HG02588 (cell line): ENCODE data around the gene SIMC1.

ENCODE experiments used
- ATAC-seq: cut with Tn5 transposase; IDR thresholded peaks from one replicate; pipeline ENCODE4 v1.9.1; 2021; ENCODE audit warnings: mild to moderate bottlenecking, moderate library complexity; ENCODE audit not compliant: unreplicated experiment

The SIMC1 gene

DNA sequence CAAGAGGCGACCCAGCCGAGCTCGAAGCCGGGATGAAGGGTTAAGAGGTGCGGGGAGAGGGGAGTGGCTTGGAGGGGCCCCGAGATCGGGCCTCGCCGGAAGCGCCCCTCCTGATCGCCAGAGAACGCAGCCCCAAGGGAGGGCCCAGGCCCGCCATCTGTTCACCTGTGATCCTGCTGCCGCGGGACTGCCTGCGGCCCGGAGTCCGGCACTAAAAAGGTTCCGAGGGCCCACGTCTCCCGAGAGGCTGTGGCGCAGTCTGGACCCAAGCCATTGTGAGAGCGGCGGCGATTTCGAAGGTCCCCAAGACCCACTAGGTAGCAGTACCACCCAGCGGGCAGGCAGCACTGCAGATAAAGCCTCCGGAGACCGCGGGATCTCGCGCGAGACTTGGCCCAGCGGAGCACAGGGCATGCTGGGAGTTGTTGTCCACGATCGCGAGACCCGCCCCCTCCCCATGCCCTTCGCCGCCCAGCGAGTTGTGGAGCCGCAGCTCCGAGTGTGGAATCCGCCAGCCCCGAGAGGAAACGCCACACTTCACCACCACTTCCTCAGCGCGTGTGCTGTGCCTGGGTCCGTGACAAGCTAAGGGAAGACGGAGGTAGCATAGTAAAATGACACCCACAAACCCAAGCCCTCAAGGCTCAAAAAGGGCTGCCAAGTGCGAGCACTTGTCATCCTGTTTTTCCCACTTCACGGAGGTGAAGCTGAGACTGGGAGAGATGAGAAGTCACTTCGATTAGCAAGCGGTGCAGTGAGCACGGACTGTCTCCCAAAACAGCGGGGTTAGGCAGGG is 123.4 kb downstream of the SIMC1 start, which contains the start of gene KIAA1191:
Gene KIAA1191, minus strand, starts transcription at position 328 of the 796 bp plus-strand sequence. CDS start 2,256 bp downstream, outside the sequence.
- peak; percentile 85 for ATAC-seq

DNA sequence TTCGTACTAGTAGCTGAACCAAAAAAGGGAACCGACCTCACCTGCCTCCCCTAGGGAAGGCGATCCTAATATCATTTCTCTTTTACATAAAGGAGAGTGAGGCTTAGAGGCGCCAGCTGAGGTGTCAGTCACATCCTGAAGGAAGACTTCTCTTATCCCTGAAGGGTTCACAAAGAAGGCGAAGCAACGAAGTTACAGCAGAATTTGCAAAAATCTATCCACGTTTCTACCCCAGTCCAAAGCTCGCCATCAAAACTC is 123.9 kb downstream of the SIMC1 start:
- ATAC-seq: peak; percentile 12

DNA sequence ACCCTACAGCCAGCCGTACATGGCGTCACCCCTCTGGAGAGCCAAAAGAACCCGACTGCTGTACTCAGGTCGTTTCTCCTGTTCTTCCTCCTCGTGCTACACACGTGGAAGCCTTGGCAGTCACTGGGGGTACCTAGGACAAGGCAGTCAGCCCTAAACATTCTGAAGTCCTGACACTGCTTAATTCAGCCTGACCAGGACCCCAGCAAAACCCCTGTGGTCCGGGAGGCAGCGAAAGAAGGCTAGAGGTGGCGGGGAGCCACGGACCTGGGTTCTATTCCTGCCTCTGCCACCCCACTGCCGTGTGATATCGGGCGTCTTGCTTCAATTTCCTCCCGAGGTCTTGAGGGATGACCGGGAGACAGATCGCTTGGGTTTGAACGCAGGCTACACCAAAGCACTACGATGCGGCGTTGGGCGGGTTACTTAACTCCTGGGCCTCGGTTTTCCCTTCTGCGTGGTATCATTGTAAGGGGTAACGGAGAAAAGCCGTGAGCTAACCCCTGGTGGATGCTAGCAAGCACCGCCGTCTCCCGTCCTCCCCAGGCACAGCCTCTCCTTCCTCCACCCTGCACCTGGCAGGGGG is 126.6 kb downstream of the SIMC1 start:
- ATAC-seq: no peak

DNA sequence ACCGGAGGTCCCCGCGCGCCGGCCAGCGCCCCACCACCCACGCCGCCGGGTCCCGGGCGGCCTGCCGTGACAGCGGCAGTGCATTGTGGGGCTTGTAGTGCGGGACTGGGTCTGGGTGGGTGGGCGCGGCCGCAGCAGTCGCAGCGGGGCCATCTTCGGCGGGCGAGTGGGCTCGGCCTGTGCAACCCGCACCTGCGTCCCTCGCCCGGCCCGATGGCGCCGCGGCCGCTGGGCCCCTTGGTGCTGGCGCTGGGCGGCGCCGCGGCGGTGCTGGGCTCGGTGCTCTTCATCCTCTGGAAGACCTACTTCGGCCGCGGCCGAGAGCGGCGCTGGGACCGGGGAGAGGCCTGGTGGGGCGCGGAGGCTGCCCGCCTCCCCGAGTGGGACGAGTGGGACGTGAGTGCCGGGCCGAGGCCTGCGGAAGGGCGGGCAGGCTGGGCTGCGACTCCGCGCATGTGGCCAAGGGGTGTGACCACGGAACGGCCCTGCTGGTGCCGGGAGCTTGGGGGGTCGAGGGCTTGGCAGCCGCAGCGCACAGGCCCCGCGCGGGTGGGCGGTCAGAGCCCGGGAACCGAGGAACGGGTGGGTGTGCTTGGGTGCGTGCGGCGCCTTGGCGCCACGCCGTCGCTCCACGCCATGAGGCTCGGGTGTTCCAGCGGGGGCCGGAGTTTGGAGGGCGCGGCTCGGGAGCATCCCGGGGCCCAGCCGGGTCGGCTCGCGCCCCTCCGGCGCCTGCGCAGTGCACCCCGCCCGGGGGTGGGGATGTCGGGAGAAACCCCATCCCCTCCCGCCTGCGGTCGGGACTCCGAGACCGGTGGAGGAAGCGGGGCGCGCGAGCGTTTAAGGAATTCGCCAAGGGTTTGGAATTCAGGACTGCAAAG is 127.4 kb downstream of the SIMC1 start, which contains the start of gene ARL10:
Gene ARL10, plus strand, starts transcription at position 137 of the 881 bp plus-strand sequence. Its CDS starts 77 bp downstream, at position 214.
- peak; percentile 35 for ATAC-seq

DNA sequence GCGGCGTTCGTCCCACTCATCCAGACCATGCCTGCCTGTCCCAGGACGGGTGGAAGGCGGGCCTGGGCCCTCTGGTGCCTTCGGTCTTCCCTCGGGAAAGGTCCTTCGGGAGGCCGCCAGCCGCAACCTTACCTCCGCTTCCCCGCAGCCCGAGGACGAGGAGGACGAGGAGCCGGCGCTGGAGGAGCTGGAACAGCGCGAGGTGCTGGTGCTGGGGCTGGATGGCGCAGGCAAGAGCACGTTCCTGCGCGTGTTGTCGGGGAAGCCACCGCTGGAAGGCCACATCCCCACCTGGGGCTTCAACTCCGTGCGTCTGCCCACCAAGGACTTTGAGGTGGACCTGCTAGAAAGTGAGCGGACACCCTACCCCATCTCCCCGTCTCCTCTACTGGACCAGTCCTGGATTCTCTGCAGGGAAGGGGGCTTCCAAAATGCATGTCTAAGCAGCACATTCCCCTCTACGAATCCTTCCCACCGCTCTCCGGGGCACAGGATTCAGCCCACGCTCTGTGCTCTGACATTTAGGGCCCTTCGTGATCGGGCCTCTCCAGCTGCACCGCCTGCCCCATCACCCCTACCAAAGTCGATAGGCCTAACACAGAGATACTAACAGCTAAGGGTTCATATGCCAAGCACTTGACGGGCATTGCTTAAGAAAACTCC is 128.1 kb downstream of the SIMC1 start:
- no peak for ATAC-seq

DNA sequence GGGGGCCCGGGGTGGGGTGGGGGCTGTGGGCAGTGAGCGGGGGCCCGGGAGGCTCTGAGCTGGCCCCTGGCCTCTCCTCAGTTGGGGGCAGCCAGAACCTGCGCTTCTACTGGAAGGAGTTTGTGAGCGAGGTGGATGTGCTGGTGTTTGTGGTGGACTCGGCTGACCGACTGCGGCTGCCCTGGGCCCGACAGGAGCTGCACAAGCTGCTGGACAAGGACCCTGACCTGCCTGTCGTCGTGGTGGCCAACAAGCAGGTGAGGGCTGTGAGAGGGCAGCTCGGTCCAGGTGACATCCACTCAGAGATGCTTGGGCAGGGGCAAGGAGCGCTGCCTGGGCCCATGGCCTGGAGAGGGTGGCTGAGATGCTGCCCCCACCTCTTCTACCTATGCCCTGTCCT is 130.5 kb downstream of the SIMC1 start:
- no peak for ATAC-seq

DNA sequence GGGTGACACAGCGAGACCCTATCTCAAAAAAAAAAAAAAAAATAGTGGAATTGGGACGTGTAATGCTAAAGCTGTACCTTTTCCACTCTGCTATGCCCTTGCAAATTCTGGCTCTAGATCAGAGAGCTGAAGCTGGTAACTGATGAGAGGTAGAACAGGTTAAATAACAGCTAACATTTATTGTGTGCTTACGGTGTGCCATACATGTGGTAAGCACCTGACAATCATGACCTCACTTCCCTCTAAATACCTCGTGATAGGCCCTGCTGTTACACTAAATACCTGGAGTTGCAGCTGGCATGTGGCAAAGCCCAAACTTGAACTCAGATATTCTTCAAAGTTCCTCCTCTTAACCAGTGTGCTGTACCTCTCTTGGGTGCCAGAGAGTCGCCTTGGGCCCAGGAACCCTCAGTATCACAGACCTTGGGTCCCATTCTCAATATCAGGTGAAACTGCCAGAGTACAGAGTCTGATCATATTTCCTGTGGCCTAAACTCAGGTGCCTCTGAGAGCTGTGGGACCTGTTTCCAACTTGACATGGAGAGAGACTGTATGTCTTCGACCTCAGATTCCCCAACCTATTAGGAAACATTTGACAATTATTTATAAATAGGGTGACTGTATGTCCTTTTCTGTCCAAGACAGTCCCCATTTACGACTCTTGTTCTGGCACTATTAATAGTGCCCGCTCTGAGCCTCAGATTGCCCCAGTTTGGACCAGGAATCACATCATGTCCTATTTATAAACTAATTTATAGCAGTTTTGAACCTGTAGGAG is 131.9 kb downstream of the SIMC1 start:
- ATAC-seq: no peak

DNA sequence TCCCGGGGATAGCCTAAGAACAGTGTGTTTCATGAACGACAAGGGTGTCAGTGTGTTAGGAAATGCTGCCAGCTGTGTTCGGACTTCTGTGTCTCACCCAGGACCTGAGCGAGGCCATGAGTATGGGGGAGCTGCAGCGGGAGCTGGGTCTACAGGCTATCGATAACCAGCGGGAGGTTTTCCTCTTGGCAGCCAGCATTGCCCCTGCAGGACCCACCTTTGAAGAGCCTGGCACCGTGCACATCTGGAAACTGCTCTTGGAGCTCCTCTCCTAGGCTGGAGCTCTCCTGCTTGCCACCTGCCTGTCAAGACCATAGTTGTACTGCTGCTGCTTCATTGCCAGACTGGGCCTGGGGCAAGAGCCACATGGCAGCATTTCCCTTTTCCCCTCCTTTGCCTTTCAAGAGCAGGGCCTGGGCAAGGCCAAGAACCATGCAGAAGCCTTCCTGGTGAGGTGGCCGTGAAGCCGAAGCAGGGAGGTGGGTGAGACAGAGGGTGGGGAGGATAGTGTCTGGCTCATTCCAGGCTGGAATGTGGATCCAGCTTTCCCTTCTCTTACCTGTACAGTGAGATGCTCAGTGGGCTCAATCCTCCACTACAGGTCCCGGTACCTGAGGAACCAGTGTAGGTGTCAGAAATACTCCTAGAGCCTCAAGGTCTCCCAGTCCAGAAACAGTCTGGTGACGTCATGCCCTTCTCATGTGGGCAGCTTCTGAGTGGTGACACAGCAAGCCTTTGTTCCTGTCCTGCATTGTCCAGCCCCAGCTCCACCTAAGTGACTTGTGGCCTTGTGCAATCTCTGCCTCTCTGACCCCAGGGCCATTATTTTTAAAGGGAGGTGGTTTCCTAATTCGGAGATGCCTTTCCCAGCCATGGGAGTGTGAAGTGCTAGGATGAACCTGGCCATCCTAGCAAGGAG is 133.7 kb downstream of the SIMC1 start:
- ATAC-seq: no peak

DNA sequence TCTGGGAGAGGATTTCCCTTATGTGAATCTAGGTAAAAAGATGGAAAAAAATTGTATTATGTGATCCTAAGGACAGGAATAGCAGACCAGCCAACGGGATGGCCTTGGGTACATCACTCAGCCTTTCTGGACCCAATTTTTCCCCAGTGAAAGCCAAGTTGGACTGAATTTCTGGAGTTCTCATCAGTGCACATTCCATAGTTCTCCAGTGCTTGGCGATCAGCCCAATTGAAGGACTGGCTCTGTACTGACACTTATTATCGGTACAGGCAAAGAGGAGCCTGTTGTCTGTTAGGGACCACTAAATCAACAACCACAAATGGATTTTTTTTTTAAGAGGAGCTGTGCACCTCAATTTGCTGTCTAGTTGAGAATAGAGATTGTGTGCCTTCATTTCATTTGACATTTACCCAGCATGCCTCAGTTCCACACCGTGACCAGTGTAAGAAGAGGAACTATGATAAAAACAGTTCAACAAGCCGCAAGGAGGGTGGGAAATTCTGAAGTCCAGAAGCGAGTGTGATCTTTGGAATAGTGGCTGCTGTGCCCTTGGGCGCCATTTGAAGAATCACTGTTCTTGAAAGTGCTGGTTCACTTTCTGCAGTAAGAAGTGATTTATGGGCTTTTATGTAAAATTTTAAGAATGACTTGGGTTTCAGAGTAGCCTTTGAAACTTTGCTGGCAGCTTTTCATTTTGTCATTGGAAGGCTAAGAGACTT is 135.0 kb downstream of the SIMC1 start:
- ATAC-seq: no peak

DNA sequence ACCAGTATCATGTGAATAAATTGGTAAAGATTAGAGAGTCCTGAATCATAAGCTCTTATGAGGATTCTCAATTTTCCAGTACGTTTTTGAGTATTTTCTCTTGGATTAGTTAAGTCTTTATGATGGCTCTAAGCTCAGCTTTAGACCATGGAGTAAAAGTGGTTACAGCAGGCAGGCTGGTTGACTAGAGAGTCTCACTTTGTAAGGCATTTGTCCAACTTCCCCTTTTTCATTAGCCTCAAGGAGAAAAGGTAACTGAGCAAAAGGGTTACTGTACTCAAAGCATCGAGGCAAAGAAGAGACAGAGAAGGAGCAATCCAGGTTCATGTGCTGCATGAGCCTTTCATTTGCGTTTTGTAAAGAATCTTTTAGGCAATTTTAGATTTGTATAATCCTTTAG is 141.7 kb downstream of the SIMC1 start:
- ATAC-seq: no peak

DNA sequence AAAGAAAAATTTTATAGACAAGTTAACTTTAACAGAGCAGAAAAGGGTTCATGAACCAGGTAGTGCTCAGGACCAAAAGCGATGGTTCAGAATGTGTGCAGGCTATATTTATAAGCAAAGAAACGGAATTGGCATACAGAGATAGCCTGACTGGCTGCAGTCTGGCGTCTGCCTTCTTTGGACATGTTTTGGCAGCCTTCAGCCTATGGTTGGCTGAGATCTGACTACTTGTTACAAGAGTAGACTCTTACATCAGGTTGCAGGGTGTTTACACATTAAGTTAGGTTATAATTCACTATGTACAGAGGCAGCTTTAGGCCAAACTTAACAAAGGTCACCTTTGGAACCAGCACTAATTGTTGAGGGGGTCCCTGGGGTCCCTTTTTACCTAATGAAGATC is 143.2 kb downstream of the SIMC1 start:
- no peak for ATAC-seq

DNA sequence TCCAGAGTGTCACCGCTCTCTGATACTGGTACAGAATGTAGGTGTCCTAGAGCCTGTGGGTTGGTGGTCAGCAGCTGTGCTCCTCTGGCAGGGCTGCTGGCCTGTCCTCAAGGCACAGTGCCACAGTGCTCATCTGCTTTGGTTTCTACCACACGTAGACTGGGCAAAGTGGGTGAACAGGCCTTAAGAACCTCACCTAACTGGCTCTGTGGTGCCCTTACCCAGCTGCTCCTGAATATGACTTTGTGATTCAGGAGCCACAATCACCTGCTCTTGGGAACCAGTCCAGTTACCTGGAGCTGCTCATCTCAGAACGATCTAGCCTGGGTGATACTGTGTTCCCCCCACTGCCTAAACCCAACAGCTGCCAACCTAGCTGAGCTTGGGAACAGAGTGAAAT is 143.8 kb downstream of the SIMC1 start:
- no peak for ATAC-seq

DNA sequence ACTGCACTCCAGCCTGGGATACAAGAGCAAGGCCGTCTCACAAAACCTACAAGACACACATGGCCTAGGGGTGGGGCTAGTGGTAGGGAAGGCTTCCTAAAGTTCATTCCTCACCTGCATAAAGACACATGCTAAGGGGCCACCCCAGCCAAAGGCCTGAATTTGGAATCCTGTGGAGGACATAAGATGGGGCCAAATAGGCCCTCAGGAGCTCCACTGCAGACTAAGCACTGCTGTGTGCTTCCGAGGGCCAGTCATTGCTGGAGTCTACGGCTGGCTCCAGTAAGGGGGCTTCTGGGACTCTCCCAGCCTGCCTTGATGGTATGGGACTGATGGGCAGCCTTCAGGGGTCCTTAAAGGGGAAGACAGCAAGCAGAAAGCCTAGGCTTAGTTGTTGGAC is 144.5 kb downstream of the SIMC1 start:
- ATAC-seq: no peak

DNA sequence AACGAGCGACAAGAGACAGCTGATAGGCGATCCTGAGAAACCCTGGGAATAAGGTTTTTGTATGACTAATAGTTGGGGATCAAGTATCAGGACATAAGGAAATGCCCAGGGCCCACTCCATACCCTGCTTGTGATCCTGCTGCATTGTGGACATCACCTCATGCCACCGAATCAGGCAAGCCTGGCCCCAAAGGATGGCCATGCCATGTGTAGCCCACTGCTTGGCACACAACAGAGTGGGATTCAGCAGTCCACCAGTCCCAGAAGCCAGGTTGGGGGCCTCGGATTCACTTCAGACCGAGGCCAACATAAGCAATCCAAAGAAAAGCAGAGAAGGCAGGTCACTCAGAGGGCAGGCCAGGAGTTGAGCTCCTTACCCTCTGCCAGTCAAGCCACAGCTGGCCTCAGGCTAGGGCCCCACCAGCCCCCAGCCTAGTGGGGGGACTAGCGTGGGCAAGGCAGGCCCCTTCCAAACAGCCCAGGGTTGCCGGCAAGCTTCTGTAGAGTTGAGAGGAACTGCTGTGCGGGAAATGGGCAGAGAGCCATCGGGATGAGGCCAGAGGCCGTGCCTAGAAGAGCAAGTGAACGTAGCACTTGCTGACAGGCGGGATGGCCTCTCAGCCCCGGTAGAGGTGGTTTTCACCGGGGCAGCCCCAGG is 145.2 kb downstream of the SIMC1 start:
- no peak for ATAC-seq

DNA sequence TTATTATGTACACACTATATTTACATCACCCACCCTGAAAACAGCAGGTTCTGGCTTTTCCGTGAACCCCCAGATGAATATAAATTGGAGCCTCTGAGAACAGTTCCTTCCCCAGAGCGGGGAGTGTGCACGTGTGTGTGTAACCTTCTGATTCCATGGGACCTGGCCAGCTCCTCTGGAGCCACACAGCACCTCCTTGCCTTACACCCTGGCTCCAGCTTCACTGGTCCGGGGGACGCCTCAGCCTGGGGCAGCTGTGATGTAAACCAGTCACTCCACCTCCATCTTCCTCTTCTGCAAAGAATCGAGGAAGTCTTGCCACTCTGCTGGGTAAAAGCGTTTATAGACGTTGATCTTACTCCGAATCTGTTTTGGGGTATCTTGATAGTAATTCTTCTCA is 145.7 kb downstream of the SIMC1 start:
- ATAC-seq: no peak

DNA sequence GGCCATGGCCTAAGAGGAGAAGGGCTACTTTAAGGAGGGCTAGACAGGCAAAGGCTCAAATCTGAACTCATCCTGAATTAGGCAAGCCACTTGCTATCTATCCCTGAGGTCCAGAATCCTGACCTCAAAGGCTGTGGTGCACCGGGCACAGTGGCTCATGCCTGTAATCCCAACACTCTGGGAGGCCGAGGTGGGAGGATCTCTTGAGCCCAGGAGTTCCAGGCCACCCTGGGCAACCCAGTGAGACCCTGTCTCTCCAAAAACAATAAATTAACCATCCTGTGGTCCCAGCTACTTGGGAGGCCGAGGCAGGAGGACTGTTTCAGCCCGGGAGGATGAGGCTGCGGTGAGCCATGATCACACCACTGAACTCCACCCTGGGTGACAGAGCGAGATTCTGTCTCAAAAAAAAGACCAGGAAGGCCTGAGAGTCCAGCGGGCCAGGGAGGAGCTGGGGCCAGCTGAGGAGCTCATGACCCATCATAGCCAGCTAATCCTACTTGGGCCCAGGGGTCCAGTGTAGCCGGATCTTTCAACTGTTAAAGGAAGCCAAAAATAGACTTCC is 146.2 kb downstream of the SIMC1 start:
- no peak for ATAC-seq

DNA sequence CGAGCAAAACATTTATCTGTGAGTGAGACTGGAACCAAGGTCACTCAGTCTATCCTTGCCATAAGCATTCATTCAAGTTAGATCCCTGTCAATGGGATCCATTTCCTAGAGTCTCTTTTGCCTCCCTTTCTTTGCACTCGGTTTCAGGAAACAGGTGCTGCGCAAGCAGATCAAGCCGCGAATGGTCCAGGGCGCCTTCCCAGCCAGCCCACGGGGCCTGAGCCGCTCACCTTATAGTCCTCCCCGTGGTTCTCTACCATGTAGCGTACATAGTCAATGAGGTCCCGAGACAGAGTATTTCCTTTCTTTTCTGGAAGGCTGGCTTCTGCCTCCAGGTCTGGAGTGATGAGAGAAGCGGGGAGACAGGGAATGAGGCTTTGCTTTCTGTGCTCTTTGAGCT is 146.8 kb downstream of the SIMC1 start:
- ATAC-seq: no peak

DNA sequence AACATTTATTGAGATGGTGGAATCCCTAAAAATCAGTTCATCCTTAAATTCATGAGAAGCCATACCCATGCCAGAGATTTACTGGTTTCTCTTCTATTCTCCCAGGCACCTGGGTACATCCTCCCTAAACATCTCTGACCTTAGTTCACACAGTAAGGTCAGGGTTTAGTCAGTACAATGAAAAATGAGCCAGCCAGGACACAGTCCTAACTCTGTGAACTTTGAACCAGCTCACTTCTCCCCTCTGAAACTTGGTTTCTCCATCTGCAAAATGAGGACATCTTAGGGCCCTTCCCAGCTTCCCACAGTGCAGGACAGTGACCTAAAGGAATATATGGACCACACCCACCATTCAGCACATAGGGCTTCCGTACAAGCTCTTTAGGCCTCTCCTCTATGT is 148.3 kb downstream of the SIMC1 start:
- no peak for ATAC-seq
